ENCODE results near the gene FYB1.

GRCh38 chr5:39236718-39237117 is 17.4 kb upstream of the FYB1 start:
- no peak for TF ChIP-seq CTCF (conservative IDR thresholded peaks at IDR 0.05; ENCODE audit: low read length)
- TF ChIP-seq EZH2phosphoT487 (IDR thresholded peaks at IDR 0.05; ENCODE audit: borderline replicate concordance, low read depth, low read length): no peak
